Ascending aorta (tissue), 2 donors: ENCODE results near the gene AADACL4. TPM values are rescaled to one million over a fixed set of nuclear protein-coding genes. Genes with fewer than 3 reads are reported as not detected.

Source experiments
- DNase-seq, 2 donors: peaks; one replicate each; pipeline ENCODE4 v3.0.0-alpha.2; 2019; ENCODE audit warnings: low spot score in 2 of 2
- H3K27ac ChIP-seq, 2 donors: fragments of 200-600 bp; sonication (generic); one replicate each; pipeline ENCODE4 v1.5.1; 2016 to 2017; ENCODE audit warnings: mild to moderate bottlenecking in 1 of 2
- H3K27me3 ChIP-seq: fragments of 200-600 bp; sonication (generic); one replicate; pipeline ENCODE4 v1.5.1; 2017
- H3K36me3 ChIP-seq, 2 donors: fragments of 200-600 bp; sonication (generic); one replicate each; pipeline ENCODE4 v1.5.1; 2016
- H3K4me1 ChIP-seq, 2 donors: fragments of 200-600 bp; sonication (generic); one replicate each; pipeline ENCODE4 v1.5.1; 2016 to 2017; ENCODE audit warnings: mild to moderate bottlenecking in 1 of 2
- H3K4me3 ChIP-seq, 2 donors: fragments of 200-600 bp; sonication (generic); one replicate each; pipeline ENCODE4 v1.5.1; 2016 to 2017; ENCODE audit warnings: mild to moderate bottlenecking in 1 of 2
- H3K9me3 ChIP-seq, 2 donors: fragments of 200-600 bp; sonication (generic); one replicate each; pipeline ENCODE4 v1.5.1; 2016
- CTCF ChIP-seq, 3 experiments: fragments of 200-600 bp in 2 of 3; fragments of 450-650 bp in 1 of 3; sonication (generic) in 2 of 3; IDR thresholded peaks; one replicate each; pipeline ENCODE4 v1.5.1; 2016 to 2019; ENCODE audit warnings: antibody characterized with exemption in 3 of 3, mild to moderate bottlenecking in 1 of 3, moderate library complexity in 1 of 3
- intact Hi-C: fragments of 100-400 bp; cut with DNase I; formaldehyde crosslinking; loops from one replicate; pipeline ENCODE4 v1.15.1; 2023
- total RNA-seq: library from RNA; depleted of rRNA; stranded (reverse); fragments of >200 nt; gene quantifications from one replicate; pipeline ENCODE4 v1.1.0, GENCODE V29; 2016

The AADACL4 gene
- total RNA-seq, 1 donor from 2014 or later: not detected

GRCh38 chr1:12648741-12649140, 4.9 kb downstream of the AADACL4 start:
- H3K27ac ChIP-seq: no peak overlapping the region
- TF ChIP-seq CTCF (IDR thresholded peaks at IDR 0.05): no peak
- intact Hi-C loops: no loop called here
- H3K27me3 ChIP-seq: no peaks in the 10 kb centered on the region
- H3K36me3 ChIP-seq: no peaks in the 10 kb centered on the region
- H3K4me1 ChIP-seq: no peaks in the 10 kb centered on the region
- no peak for DNase-seq
- no peak overlapping the region for H3K4me3 ChIP-seq
- H3K9me3 ChIP-seq: no peaks in the 10 kb centered on the region

- Histone ChIP-seq H3K4me3 (no peak overlapping the region), H3K4me1 (no peaks in the 10 kb centered on the region), H3K9me3 (no peaks in the 10 kb centered on the region), H3K36me3 (no peaks in the 10 kb centered on the region), H3K27ac (no peak overlapping the region), H3K27me3 (no peaks in the 10 kb centered on the region)
- no peak for DNase-seq
- intact Hi-C loops: no loop called here
- no peak for TF ChIP-seq CTCF (IDR thresholded peaks at IDR 0.05)
Measured at GRCh38 chr1:12649971-12650421, 6.1 kb downstream of the AADACL4 start.

GRCh38 chr1:12654004-12654567, 10.2 kb downstream of the AADACL4 start:
- H3K4me3 ChIP-seq: no peak overlapping the region
- no peaks in the 10 kb centered on the region for H3K27me3 ChIP-seq
- H3K27ac ChIP-seq: no peak overlapping the region
- H3K9me3 ChIP-seq: no peaks in the 10 kb centered on the region
- H3K4me1 ChIP-seq: no peaks in the 10 kb centered on the region
- no peak for DNase-seq
- no peaks in the 10 kb centered on the region for H3K36me3 ChIP-seq
- intact Hi-C loops: no loop called here
- TF ChIP-seq CTCF (IDR thresholded peaks at IDR 0.05): no peak

GRCh38 chr1:12654657-12655056, 10.8 kb downstream of the AADACL4 start:
- intact Hi-C loops: loop anchor here (5.0 kb wide), 1 partner anchor 422 kb away; the partner anchor contains the start of gene VPS13D
- no peak for DNase-seq
- H3K9me3 ChIP-seq: no peaks in the 10 kb centered on the region

GRCh38 chr1:12656575-12656974, 12.7 kb downstream of the AADACL4 start:
- no peaks in the 10 kb centered on the region for H3K36me3 ChIP-seq
- TF ChIP-seq CTCF (IDR thresholded peaks at IDR 0.05): no peak
- no peak for DNase-seq
- intact Hi-C loops: loop anchor here (5.0 kb wide), 1 partner anchor 424 kb away; the partner anchor contains the start of gene VPS13D
- H3K4me1 ChIP-seq: no peaks in the 10 kb centered on the region
- no peak overlapping the region for H3K27ac ChIP-seq
- H3K4me3 ChIP-seq: no peak overlapping the region
- H3K9me3 ChIP-seq: no peaks in the 10 kb centered on the region
- no peaks in the 10 kb centered on the region for H3K27me3 ChIP-seq

More at GRCh38 chr1:12654657-12655056, 10.8 kb downstream of the AADACL4 start:
- no peak overlapping the region for H3K27ac ChIP-seq
- TF ChIP-seq CTCF (IDR thresholded peaks at IDR 0.05): no peak
- H3K4me1 ChIP-seq: no peaks in the 10 kb centered on the region
- H3K27me3 ChIP-seq: no peaks in the 10 kb centered on the region
- H3K4me3 ChIP-seq: no peak overlapping the region
- H3K36me3 ChIP-seq: no peaks in the 10 kb centered on the region
